HepG2 (cell line): ENCODE measurements around the gene HIRA. TPM values are rescaled to one million over a fixed set of nuclear protein-coding genes. Genes with fewer than 3 reads are reported as not detected.

Experiments
- BORCS8-MEF2B ChIP-seq: sonication (generic); formaldehyde crosslinking; IDR thresholded peaks from 2 replicates; pipeline ENCODE4 v1.8.0; 2022; ENCODE audit warnings: mild to moderate bottlenecking, missing genetic modification reagents
- CHD4 ChIP-seq: fragments of 200-600 bp; sonication (generic); IDR thresholded peaks from 2 replicates; pipeline ENCODE4 v1.7.0; 2017; ENCODE audit warnings: mild to moderate bottlenecking, low read length, borderline replicate concordance
- FOXK1 ChIP-seq: sonication (generic); formaldehyde crosslinking; IDR thresholded peaks from 2 replicates; pipeline ENCODE4 v1.4.0; 2020; ENCODE audit warnings: low read depth, missing genetic modification reagents, borderline replicate concordance
- HMGXB4 ChIP-seq, 2 experiments: sonication (generic) in 1 of 2; formaldehyde crosslinking in 1 of 2; IDR thresholded peaks; 2 replicates each; pipeline versions ENCODE4 v1.4.0 to v1.6.1; 2018 to 2020; ENCODE audit warnings: missing genetic modification reagents in 2 of 2, borderline replicate concordance in 1 of 2, low read depth in 1 of 2, mild to moderate bottlenecking in 1 of 2, missing biosample characterization in 1 of 2
- HNRNPLL ChIP-seq: fragments of 200-400 bp; formaldehyde crosslinking; IDR thresholded peaks from 2 replicates; pipeline ENCODE4 v1.6.1; 2017; ENCODE audit warnings: mild to moderate bottlenecking, low read depth, low read length; ENCODE audit not compliant: poor library complexity, severe bottlenecking
- KMT2B ChIP-seq: IDR thresholded peaks from 2 replicates; pipeline ENCODE4 v1.6.1; 2016; ENCODE audit warnings: missing genetic modification reagents, missing compliant biosample characterization
- ZEB1 ChIP-seq: IDR thresholded peaks from 2 replicates; pipeline ENCODE4 v1.6.1; 2012; ENCODE audit warnings: mild to moderate bottlenecking, low read depth, inconsistent platforms; ENCODE audit not compliant: insufficient replicate concordance
- ZFP41 ChIP-seq: sonication (generic); formaldehyde crosslinking; IDR thresholded peaks from 2 replicates; pipeline ENCODE4 v1.4.0; 2020; ENCODE audit warnings: mild to moderate bottlenecking, missing genetic modification reagents, borderline replicate concordance
- ZMYM4 ChIP-seq: sonication (generic); formaldehyde crosslinking; IDR thresholded peaks from 2 replicates; pipeline ENCODE4 v1.8.1; 2023; ENCODE audit warnings: mild to moderate bottlenecking, missing genetic modification reagents
- ZNF230 ChIP-seq: sonication (generic); formaldehyde crosslinking; IDR thresholded peaks from 2 replicates; pipeline ENCODE4 v1.4.0; 2020; ENCODE audit warnings: mild to moderate bottlenecking, missing genetic modification reagents
- ZNF235 ChIP-seq: sonication (generic); formaldehyde crosslinking; IDR thresholded peaks from 2 replicates; pipeline ENCODE4 v1.8.1; 2023; ENCODE audit warnings: mild to moderate bottlenecking, missing genetic modification reagents, borderline replicate concordance
- ZNF263 ChIP-seq: sonication (generic); formaldehyde crosslinking; IDR thresholded peaks from 2 replicates; pipeline ENCODE4 v1.4.0; 2020; ENCODE audit warnings: missing genetic modification reagents
- ZNF557 ChIP-seq: sonication (generic); formaldehyde crosslinking; IDR thresholded peaks from 2 replicates; pipeline ENCODE4 v1.4.0; 2020; ENCODE audit warnings: missing genetic modification reagents
- ZNF772 ChIP-seq: sonication (generic); formaldehyde crosslinking; IDR thresholded peaks from 2 replicates; pipeline ENCODE4 v1.5.0; 2020; ENCODE audit warnings: mild to moderate bottlenecking, missing genetic modification reagents
- ZNF891 ChIP-seq: sonication (generic); formaldehyde crosslinking; IDR thresholded peaks from 2 replicates; pipeline ENCODE4 v1.5.0; 2020; ENCODE audit warnings: mild to moderate bottlenecking, missing genetic modification reagents
- ZUFSP ChIP-seq: sonication (generic); formaldehyde crosslinking; IDR thresholded peaks from 2 replicates; pipeline ENCODE4 v1.9.0; 2021; ENCODE audit warnings: missing genetic modification reagents, mild to moderate bottlenecking, borderline replicate concordance
- polyA plus RNA-seq, 8 experiments: library from polyadenylated mRNA; depleted of rRNA in 3 of 8; stranded (reverse) in 7 of 8; unstranded in 1 of 8; fragments of >200 nt; fragmentation: Illumina TruSeq in 4 of 8; extraction: Trizol in 4 of 8; gene quantifications; 2 replicates each; pipeline versions ENCODE4 v1.2.1 to v1.2.3, GENCODE V29; 2011 to 2016; ENCODE audit warnings: low read depth in 4 of 8, missing spikeins in 1 of 8, mixed read lengths in 1 of 8; ENCODE audit not compliant: insufficient read depth in 1 of 8
- total RNA-seq, 5 experiments: library from RNA; depleted of rRNA; stranded (reverse); fragments of >200 nt; fragmentation: Illumina TruSeq; extraction: Trizol; gene quantifications; 2 replicates each; pipeline ENCODE4 v1.2.3, GENCODE V29; 2016; ENCODE audit warnings: low read depth in 1 of 5
- TF ChIP-seq, protein P1 (sequence below): sonication (generic); formaldehyde crosslinking; IDR thresholded peaks from 2 replicates; pipeline ENCODE4 v1.5.0; 2020; ENCODE audit warnings: mild to moderate bottlenecking, low read depth, missing genetic modification reagents, borderline replicate concordance

Gene HIRA
- total and polyA plus RNA-seq, 2 of the 13 experiments (the other 11 are each of a cell fraction or from before 2014, with no cell fraction given): 21.5 to 29.2 TPM

DNA sequence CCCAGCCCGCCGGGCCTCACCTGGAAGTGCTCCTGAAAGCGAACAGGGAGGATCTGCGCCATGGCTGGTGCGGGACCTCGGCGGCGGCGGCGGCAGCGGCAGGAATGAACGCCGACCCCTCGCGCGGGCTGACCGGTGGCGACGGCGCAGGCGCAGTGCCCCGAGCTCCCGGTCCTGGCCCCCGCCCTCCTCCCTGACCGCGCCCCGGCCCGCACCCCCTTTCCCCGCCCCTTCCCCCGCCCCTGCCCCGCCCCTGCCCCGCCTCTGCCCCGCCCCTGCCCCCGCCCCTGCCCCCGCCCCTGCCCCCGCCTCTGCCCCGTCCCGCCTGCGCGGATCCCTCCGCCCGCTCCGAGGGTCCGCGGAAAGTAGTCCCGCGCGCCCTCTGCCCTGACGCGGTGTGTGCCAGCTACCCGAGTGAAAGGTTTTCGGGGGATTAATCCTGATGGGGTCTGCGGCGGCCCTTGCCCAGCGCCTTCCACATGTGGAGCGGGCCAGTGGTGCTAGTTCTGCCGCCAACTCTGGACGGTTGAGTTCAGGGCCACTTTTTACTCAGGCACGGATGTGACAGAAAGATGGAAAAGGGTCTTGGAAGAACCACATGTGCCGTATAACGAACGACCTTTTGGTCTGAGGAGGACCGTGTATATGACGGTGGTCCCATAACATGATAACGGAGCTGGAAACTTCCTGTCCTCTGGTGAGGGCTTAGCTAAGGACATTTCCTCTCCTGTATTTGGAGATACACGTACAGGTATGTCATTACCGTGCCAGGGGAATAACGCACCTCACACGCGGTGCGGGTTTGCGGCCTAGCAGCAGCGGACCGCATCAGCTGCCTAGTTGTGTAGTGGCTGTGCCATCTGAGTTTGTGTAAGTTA lies 139.7 kb downstream of the HIRA start, which contains the start of gene CLTCL1 (continued):
- TF ChIP-seq ZUFSP: no peak
- 0 out of 2 replicates have a peak, but pooled peaks have one; percentile 23 for TF ChIP-seq ZNF772 (CRISPR knock-in tag)
- 0 out of 2 replicates have a peak, but pooled peaks have one; percentile 32 for TF ChIP-seq ZNF230 (CRISPR knock-in tag)
- 0 out of 2 replicates have a peak, but pooled peaks have one; percentile 19 for TF ChIP-seq FOXK1 (CRISPR knock-in tag)
- 0 out of 2 replicates have a peak, but pooled peaks have one; percentile 62 for TF ChIP-seq ZNF235 (CRISPR knock-in tag)
- TF ChIP-seq, protein P1, sequence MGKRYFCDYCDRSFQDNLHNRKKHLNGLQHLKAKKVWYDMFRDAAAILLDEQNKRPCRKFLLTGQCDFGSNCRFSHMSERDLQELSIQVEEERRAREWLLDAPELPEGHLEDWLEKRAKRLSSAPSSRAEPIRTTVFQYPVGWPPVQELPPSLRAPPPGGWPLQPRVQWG (CRISPR knock-in tag): no peak
- TF ChIP-seq BORCS8-MEF2B: peak; percentile 67; the same call in 1 of the 2 replicates
- TF ChIP-seq CHD4: no peak
- peak; percentile 45 for TF ChIP-seq HNRNPLL
- peak; percentile 36 for TF ChIP-seq ZEB1
- TF ChIP-seq ZMYM4 (CRISPR knock-in tag): peak; percentile 75
- peak; percentile 56 for TF ChIP-seq ZNF263 (CRISPR knock-in tag)
- no peak for TF ChIP-seq ZNF557 (CRISPR knock-in tag)
- TF ChIP-seq HMGXB4 (CRISPR knock-in tag; IDR thresholded peaks at IDR 0.05; ENCODE audit: borderline replicate concordance in 1 of 2, low read depth in 1 of 2): peak; percentile 32 to 67; a peak in 2 of 4 replicates
- peak; percentile 52; the same call in 1 of the 2 replicates for TF ChIP-seq ZNF891 (CRISPR knock-in tag)
- TF ChIP-seq ZFP41: no peak
- TF ChIP-seq KMT2B (CRISPR knock-in tag): peak; percentile 71
